HG02571 (cell line): ENCODE results near the gene HIF1A.
A peak's percentile ranks its signal among the peaks of the same experiment; 100 is the strongest.
"Not testable (repeated sequence)": the region's sequence is repeated elsewhere in the genome, so short reads cannot be mapped to it uniquely, and the experiment has no call there.

Experiments
- ATAC-seq: cut with Tn5 transposase; IDR thresholded peaks from one replicate; pipeline ENCODE4 v1.9.1; 2021; ENCODE audit warnings: mild to moderate bottlenecking, moderate library complexity; ENCODE audit not compliant: unreplicated experiment

Gene HIF1A

DNA sequence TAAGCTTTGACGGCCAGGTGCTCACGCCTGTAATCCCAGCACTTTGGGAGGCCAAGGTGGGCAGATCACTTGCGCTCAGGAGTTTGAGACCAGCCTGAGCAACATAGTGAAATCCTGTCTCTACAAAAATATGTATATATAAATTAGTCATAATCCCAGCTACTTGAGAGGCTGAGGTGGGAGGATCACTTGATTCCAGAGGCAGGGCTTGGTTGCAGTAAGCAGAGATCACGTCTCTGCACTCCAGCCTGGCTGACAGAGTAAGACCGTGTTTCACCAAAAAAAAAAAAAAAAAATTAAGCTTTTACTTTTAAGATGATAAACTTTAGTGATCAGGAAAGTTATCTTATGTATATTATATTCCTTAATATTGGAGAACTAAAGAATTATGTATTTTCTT is 48.9 kb downstream of the HIF1A start:
- no peak for ATAC-seq

DNA sequence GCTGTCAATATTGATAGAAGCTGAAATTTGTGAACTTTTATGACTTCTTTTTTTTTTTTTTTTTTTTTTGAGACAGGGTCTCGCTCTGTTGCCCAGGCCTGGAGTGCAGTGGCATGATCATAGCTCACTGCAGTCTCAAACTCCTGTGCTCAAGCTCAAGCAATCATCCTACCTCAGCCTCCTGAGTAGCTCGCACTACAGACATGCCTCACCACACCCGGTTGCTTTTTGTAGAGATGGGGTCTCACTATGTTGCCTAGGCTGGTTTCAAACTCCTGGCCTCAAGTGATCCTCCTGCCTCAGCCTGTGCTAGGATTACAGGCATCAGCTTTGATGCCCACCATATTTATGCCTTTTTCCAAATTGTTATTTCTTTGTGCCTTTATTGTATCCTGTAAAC is 51.0 kb downstream of the HIF1A start:
- ATAC-seq, result not testable (repeated sequence)

- no peak for ATAC-seq
Observed at GRCh38 chr14:61746881-61747280, 51.6 kb downstream of the HIF1A start.

DNA sequence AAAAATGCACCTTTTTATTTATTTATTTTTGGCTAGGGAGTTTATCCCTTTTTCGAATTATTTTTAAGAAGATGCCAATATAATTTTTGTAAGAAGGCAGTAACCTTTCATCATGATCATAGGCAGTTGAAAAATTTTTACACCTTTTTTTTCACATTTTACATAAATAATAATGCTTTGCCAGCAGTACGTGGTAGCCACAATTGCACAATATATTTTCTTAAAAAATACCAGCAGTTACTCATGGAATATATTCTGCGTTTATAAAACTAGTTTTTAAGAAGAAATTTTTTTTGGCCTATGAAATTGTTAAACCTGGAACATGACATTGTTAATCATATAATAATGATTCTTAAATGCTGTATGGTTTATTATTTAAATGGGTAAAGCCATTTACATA is 52.0 kb downstream of the HIF1A start:
- no peak for ATAC-seq

- no peak for ATAC-seq
Observed at GRCh38 chr14:61749264-61749663, 54.0 kb downstream of the HIF1A start.

DNA sequence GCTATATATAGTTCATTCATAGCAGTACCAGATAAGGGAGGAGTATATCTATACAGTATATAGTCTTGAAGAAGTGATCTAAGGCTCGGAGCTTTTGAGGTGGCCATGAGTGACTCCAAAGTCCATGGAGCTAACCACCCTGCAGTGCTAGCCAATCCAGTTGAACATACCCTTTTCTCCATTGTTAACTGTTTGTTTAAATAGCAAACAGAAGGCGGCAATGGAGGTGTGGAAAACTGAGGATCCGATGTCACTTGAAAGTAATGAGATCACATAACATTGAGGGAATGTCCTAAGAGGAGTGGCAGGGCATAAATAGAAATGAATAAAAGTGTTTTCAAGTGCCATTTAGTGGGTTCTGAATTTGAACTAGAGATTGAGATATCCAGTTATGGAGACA is 54.6 kb downstream of the HIF1A start:
- no peak for ATAC-seq

DNA sequence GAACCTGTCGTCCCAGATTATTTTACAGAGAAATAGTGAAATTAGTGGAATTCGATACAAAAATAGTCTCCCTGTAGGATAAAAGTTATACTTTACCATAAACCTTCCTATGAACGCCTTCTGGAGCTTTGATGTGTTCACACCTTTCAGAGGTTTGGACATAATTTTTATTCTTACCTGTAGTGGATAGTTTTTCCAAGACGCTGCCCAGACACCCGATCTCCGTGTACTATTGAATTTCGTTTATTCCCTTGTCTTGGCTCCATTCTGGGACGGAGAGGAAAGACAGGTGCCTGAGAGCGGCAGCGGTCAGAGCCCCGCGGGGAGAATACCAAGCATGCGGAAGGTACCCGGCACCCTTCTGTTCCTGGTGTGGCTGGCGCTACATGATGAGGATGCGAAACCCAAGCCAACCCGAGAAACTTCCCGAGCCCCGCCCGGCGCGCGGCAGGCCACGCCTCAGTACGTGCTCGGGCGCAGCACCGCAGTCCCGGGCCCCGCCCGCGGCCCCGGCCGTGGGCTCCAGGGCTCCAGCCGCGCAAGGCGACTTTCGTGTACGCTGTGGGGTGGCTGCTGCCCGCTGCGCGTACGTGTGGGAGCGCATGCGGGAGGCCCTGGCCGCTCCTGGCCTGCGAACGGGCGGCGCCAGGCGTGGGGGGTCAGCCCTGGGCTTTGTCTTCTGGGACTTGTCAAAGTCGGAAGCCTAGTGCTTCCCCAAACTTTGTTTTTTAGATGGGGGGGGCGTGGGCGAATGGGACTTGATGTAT is 55.6 kb downstream of the HIF1A start:
- peak; percentile 89 for ATAC-seq

DNA sequence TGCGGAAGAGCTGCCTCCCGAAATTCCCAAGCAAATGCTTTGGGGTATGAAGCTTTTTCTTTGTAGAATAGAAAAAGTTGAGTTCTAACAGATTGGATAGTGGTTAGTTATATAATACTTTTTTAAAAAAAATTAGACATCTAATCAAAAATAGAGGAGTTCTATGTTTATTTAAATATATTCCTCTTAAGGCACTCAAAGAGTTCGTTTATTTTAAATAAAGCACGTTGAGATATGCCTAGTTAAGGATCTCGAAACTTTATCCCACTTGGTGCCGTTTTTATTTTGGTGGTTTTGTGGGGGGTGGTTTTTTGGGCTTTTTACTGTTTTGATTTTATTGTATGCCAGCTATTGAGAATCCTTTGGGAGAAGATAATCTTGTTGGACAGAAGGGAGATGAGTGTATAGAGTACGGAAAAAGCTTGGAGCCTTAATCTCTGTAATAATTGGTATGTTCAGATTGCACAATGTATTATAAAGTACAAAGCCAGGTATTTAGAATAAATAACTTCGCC is 56.2 kb downstream of the HIF1A start:
- no peak for ATAC-seq

DNA sequence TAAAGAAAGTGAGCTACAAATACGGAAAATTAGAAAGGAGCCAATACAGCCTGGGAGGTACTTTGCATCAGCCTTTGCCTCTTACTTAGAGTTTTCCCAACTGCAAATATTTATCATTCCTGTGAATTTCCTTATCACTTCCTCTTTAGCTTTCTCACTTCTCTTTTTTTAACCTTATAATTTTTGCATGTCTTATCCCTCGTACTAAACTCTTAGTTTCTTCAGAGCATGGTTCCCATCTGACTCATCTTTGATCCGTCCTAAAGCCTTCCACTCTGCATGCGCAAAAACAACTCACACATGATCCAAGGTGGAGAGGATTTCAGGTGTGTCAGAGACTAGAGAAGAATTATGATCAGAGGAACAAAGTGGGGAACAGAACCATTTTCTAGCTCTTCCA is 57.3 kb downstream of the HIF1A start:
- ATAC-seq, result peak; percentile 28

- no peak for ATAC-seq
Observed at GRCh38 chr14:61753631-61754030, 58.3 kb downstream of the HIF1A start.

GRCh38 chr14:61754627-61755381 is 59.5 kb downstream of the HIF1A start:
- ATAC-seq, result no peak

DNA sequence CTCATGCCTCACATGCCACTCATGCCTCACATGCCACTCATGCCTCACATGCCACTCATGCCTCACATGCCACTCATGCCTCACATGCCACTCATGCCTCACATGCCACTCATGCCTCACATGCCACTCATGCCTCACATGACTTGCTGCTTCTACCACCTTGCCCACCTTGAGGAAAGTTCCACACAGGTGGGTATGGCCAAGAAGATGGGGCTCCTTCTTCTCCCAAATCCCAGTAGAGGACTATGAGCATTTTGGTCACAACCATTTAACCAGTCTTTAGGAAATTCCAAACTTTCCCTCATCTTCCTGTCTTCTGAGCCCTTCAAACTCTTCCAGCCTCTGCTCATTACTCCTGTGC is 60.0 kb downstream of the HIF1A start:
- not testable (repeated sequence) for ATAC-seq

GRCh38 chr14:61756135-61756534 is 60.8 kb downstream of the HIF1A start:
- no peak for ATAC-seq

GRCh38 chr14:61759878-61760277 is 64.6 kb downstream of the HIF1A start:
- ATAC-seq, result no peak

- ATAC-seq, result peak; percentile 7
Observed at GRCh38 chr14:61761557-61761956, 66.2 kb downstream of the HIF1A start.

- peak; percentile 99 for ATAC-seq
Observed at GRCh38 chr14:61761959-61762786, 66.9 kb downstream of the HIF1A start, which contains the start of gene SNAPC1. Gene SNAPC1 (plus strand): TSS chr14:61762420. CDS start chr14:61762461, 41 bp downstream.

DNA sequence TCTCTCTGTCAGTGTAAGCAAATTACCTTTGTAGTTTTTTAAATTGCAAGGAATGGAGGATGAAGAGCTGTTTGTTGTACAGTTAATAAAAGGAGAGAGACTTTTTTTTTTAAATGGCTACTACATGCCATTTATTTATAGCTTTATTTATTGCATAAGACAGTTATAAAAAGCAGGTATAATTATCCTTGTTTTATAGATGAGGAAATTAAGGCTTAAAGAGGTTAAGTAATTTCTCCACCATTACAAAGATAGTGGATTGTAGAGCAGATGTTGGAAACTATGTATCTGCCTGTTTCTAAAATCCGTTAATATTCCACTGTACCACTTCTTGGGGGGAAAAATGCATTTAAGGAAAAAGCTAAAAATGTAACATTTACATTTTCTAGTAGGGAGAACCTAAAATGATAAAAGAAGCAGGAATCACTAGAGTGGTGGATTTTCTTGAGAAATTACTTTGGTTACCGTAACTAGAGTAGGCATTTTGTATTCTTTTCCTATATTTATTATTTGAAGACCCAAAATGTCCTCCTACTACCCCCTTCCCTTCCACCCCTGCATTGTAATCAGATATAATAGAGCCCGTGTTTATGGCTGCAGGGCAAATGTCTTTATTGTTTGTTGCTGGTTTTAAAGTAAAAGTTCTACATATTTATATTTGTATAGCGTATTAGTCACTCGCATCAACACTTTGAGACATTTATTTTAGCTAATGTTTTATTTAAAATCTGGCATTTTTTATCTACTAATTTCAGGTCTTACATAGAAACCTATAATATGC is 69.2 kb downstream of the HIF1A start:
- ATAC-seq, result no peak

DNA sequence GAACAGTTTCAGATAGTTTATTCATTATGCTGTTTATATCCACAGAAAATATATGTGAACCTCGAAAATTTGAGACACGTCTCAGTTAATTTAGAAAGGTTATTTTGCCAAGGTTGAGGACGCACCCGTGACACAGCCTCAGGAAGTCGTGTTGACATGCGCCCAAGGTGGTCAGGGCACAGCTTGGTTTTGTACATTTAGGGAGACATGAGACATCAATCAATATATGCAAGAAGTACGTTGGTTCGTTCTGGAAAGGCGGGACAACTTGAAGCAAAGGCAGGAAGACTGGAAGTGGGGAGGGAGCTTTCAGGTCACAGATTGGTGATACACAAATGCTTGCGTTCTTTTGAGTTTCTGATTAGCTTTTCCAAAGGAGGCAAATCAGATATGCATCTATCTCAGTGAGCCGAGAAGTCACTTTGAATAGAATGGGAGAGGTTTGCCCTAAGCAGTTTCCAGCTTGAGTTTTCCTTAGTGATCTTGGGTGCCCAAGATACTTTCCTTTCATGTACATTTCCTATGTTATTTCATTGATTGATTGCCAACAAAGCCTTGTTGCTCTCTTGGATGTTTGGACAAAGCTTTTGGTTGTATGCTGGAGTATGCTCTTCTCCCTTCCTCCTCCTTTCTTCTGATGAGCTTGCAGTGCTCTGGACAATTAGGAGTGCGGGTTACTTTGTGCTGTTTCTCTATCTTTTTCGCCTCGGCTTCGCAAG is 70.1 kb downstream of the HIF1A start:
- no peak for ATAC-seq

GRCh38 chr14:61766151-61766550 is 70.8 kb downstream of the HIF1A start:
- no peak for ATAC-seq

- ATAC-seq, result no peak
Observed at GRCh38 chr14:61768240-61768639, 72.9 kb downstream of the HIF1A start.
